ENCODE data around the gene TUBB6. TPM values are rescaled to one million over a fixed set of nuclear protein-coding genes. Genes with fewer than 3 reads are reported as not detected.
A peak's percentile ranks its signal among the peaks of the same experiment; 100 is the strongest.

TUBB6 gene
- total RNA-seq, 5 donors from 2014 or later (not counting 1 experiment from before 2014, with no cell fraction given), result 0.40 to 4.9 (median 0.96) TPM

- no peak for DNase-seq
- Mint-ChIP-seq H3K27ac (no peak overlapping the region), H3K36me3 (peaks cover 20% of the 10 kb centered on the region), H3K27me3 (no peaks in the 10 kb centered on the region), H3K9me3 (no peaks in the 10 kb centered on the region), H3K4me1 (peaks cover 45 to 55% (median 51%) of the 10 kb centered on the region in 3 donors), H3K4me3 (peak overlapping the region in 1 of 3 donors; percentile 32)
- Histone ChIP-seq H3K27me3 (replicated peaks in 1 of 2; ENCODE audit: control insufficient read depth in 2 of 2, extremely low read depth in 1 of 2, insufficient read depth in 2 of 2, low read length in 1 of 2) (no peaks in the 10 kb centered on the region), H3K27ac (ENCODE audit: low read length) (no peak overlapping the region), H3K36me3 (ENCODE audit: control insufficient read depth in 2 of 2, extremely low read depth in 1 of 2, insufficient read depth in 1 of 2, low read length in 1 of 2) (peaks cover 5 to 16% of the 10 kb centered on the region in 2 donors), H3K9me3 (no peaks in the 10 kb centered on the region), H3K4me3 (ENCODE audit: control insufficient read depth in 1 of 2, extremely low read depth in 1 of 2, low read length in 1 of 2) (no peak overlapping the region), H3K4me1 (ENCODE audit: control insufficient read depth in 1 of 2, extremely low read depth in 1 of 2, insufficient read depth in 2 of 2, low read length in 2 of 2) (peaks cover 4 to 23% of the 10 kb centered on the region in 2 experiments)
- POLR2A ChIA-PET, result no interaction called here
- CTCF ChIA-PET, result interaction anchor here in 1 of 2 donors (0.5 kb wide), 1 partner anchor 294 kb away, joined by 4 read pairs; no protein-coding TSS in a partner anchor
- ATAC-seq (replicated peaks in 1 of 4), result no peak
- 33% methylated on average over 1 of the region's 3 CpGs for WGBS (ENCODE audit: insufficient coverage)
Observed at GRCh38 chr18:12372406-12372805, 64.4 kb downstream of the TUBB6 start.

- no peak overlapping the region for H3K27ac ChIP-seq (ENCODE audit: low read length)
- DNase-seq, result no peak
- no peak overlapping the region for H3K4me3 ChIP-seq (ENCODE audit: control insufficient read depth in 1 of 2, extremely low read depth in 1 of 2, low read length in 1 of 2)
- Mint-ChIP-seq H3K36me3 (peaks cover 18% of the 10 kb centered on the region), H3K9me3 (no peaks in the 10 kb centered on the region), H3K27me3 (no peaks in the 10 kb centered on the region), H3K27ac (no peak overlapping the region), H3K4me3 (peak overlapping the region in 1 of 3 donors; percentile 32), H3K4me1 (peaks cover 52 to 61% (median 58%) of the 10 kb centered on the region in 3 donors)
- ChIA-PET POLR2A (interaction anchor here in 1 of 2 donors (0.7 kb wide), 1 partner anchor 313 kb away, joined by 3 read pairs; no protein-coding TSS in a partner anchor), CTCF (no interaction called here)
- 100% methylated on average over 2 of the region's 4 CpGs for WGBS (ENCODE audit: insufficient coverage)
- H3K27me3 ChIP-seq (replicated peaks in 1 of 2; ENCODE audit: control insufficient read depth in 2 of 2, extremely low read depth in 1 of 2, insufficient read depth in 2 of 2, low read length in 1 of 2), result no peaks in the 10 kb centered on the region
- no peak for ATAC-seq (replicated peaks in 1 of 4)
- peaks cover 5 to 11% of the 10 kb centered on the region in 2 donors for H3K36me3 ChIP-seq (ENCODE audit: control insufficient read depth in 2 of 2, extremely low read depth in 1 of 2, insufficient read depth in 1 of 2, low read length in 1 of 2)
- no peaks in the 10 kb centered on the region for H3K9me3 ChIP-seq
- peaks cover 4 to 31% of the 10 kb centered on the region in 2 experiments for H3K4me1 ChIP-seq (ENCODE audit: control insufficient read depth in 1 of 2, extremely low read depth in 1 of 2, insufficient read depth in 2 of 2, low read length in 2 of 2)
Observed at GRCh38 chr18:12373116-12373770, 65.2 kb downstream of the TUBB6 start.

DNA sequence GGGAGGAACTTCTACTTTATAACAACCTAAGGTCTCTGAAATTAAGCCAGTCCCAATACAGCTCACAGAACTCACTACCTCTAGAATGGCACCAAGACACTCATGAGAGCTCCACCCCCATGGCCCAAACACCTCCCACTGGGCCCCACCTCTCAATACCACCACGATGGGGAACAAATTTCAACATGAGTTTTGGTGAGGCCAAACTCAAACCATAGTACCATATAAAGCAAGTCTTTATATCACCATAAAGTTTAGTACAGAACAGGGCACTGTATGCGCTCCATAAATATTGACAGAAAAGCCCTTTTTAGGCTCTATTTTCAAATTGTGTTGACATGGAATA lies 65.7 kb downstream of the TUBB6 start:
- POLR2A ChIA-PET, result interaction anchor here in 1 of 2 donors (0.7 kb wide), 1 partner anchor 312 kb away, joined by 3 read pairs; no protein-coding TSS in a partner anchor
- peaks cover 4 to 31% of the 10 kb centered on the region in 2 experiments for H3K4me1 ChIP-seq (ENCODE audit: control insufficient read depth in 1 of 2, extremely low read depth in 1 of 2, insufficient read depth in 2 of 2, low read length in 2 of 2)
- H3K27ac Mint-ChIP-seq, result no peak overlapping the region

DNA sequence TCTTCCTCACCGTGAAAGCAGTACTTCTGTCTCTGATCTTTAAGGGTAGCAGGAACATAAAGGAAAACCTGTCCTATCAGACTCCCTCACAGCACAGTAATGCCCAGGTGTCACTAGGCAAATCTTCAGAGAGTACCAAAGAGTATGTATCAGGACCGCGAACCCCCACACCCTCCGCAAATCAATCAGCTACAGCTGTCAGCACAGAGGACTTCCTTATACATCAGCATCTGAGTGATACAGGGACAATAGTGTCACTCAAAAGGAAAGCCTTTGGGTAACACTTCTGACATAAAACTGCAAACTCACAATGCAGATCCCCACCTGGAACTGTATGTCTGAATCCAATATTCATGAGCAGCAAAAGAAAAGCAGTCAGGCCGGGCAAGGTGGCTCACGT lies 66.4 kb downstream of the TUBB6 start:
- H3K27me3 ChIP-seq (replicated peaks in 1 of 2; ENCODE audit: control insufficient read depth in 2 of 2, extremely low read depth in 1 of 2, insufficient read depth in 2 of 2, low read length in 1 of 2), result no peaks in the 10 kb centered on the region
- H3K36me3 Mint-ChIP-seq, result peaks cover 12% of the 10 kb centered on the region
- DNase-seq (no peak), ATAC-seq (replicated peaks in 1 of 4) (no peak)
- peaks cover 0 to 2% of the 10 kb centered on the region in 2 donors for H3K27me3 Mint-ChIP-seq
- peaks cover 4 to 31% of the 10 kb centered on the region in 2 experiments for H3K4me1 ChIP-seq (ENCODE audit: control insufficient read depth in 1 of 2, extremely low read depth in 1 of 2, insufficient read depth in 2 of 2, low read length in 2 of 2)
- no peak overlapping the region for H3K4me3 ChIP-seq (ENCODE audit: control insufficient read depth in 1 of 2, extremely low read depth in 1 of 2, low read length in 1 of 2)
- peaks cover 0 to 2% of the 10 kb centered on the region in 2 donors for H3K36me3 ChIP-seq (ENCODE audit: control insufficient read depth in 2 of 2, extremely low read depth in 1 of 2, insufficient read depth in 1 of 2, low read length in 1 of 2)
- H3K4me3 Mint-ChIP-seq, result peak overlapping the region; percentile 35 to 90 (median 63)
- H3K9me3 ChIP-seq, result no peaks in the 10 kb centered on the region
- ChIA-PET CTCF (interaction anchor here in 1 of 2 donors (1.0 kb wide), 1 partner anchor 18 kb away, joined by 3 read pairs; no protein-coding TSS in a partner anchor), POLR2A (no interaction called here)
- H3K9me3 Mint-ChIP-seq, result no peaks in the 10 kb centered on the region
- peaks cover 52 to 61% (median 56%) of the 10 kb centered on the region in 3 donors for H3K4me1 Mint-ChIP-seq
- WGBS (ENCODE audit: insufficient coverage), result 89% methylated on average over 5 of the region's 6 CpGs
- no peak overlapping the region for H3K27ac ChIP-seq (ENCODE audit: low read length)
- no peak overlapping the region for H3K27ac Mint-ChIP-seq

More for the DNA sequence above, 65.7 kb downstream of the TUBB6 start:
- Mint-ChIP-seq H3K27me3 (no peaks in the 10 kb centered on the region), H3K4me1 (peaks cover 52 to 61% (median 58%) of the 10 kb centered on the region in 3 donors), H3K36me3 (peaks cover 18% of the 10 kb centered on the region), H3K4me3 (peak overlapping the region in 1 of 3 donors; percentile 90), H3K9me3 (no peaks in the 10 kb centered on the region)
- H3K27ac ChIP-seq (ENCODE audit: low read length), result no peak overlapping the region
- WGBS (ENCODE audit: insufficient coverage), result no CpG with 5 or more reads among the region's 2 CpGs
- H3K36me3 ChIP-seq (ENCODE audit: control insufficient read depth in 2 of 2, extremely low read depth in 1 of 2, insufficient read depth in 1 of 2, low read length in 1 of 2), result peaks cover 4 to 6% of the 10 kb centered on the region in 2 donors
- CTCF ChIA-PET, result no interaction called here
- DNase-seq (no peak), ATAC-seq (replicated peaks in 1 of 4) (no peak)
- H3K27me3 ChIP-seq (replicated peaks in 1 of 2; ENCODE audit: control insufficient read depth in 2 of 2, extremely low read depth in 1 of 2, insufficient read depth in 2 of 2, low read length in 1 of 2), result no peaks in the 10 kb centered on the region
- no peaks in the 10 kb centered on the region for H3K9me3 ChIP-seq
- no peak overlapping the region for H3K4me3 ChIP-seq (ENCODE audit: control insufficient read depth in 1 of 2, extremely low read depth in 1 of 2, low read length in 1 of 2)

Other genes starting within 250 kb of the TUBB6 start
- not detected for gene ANKRD62, start 214.4 kb upstream of the TUBB6 start, total RNA-seq
- not detected for gene CIDEA, start 53.9 kb upstream of the TUBB6 start, total RNA-seq
- 10 to 100 TPM; 30.6 to 37.4 (median 36.3) TPM for gene AFG3L2, start 69.0 kb downstream of the TUBB6 start, total RNA-seq
- 1 to 10 TPM in 4 of 5 donors, not detected in 1; 1.0 to 1.9 (median 1.2) TPM for gene PRELID3A, start 99.7 kb downstream of the TUBB6 start, total RNA-seq

Data from T-cell (primary cell).